Caki2 (cell line): ENCODE data around the gene CRY2. TPM values are rescaled to one million over a fixed set of nuclear protein-coding genes. Genes with fewer than 3 reads are reported as not detected.
"Not testable (repeated sequence)": the region's sequence is repeated elsewhere in the genome, so short reads cannot be mapped to it uniquely, and the experiment has no call there.

Experiments
- DNase-seq: peaks from one replicate; pipeline ENCODE4 v3.0.0-alpha.2; 2015; ENCODE audit warnings: low read depth
- in situ Hi-C: cut with HindIII; loops from 2 replicates; pipeline ENCODE4 v1.10.0; 2016; ENCODE audit warnings: low sequenced_read_pairs, low pct_unique_long_range_greater_than_20kb, mixed read lengths
- total RNA-seq: library from RNA; depleted of rRNA; stranded (reverse); fragments of >200 nt; shearing (Covaris generic); gene quantifications from 2 replicates; pipeline ENCODE4 v1.2.3, GENCODE V29; 2014; ENCODE audit warnings: low replicate concordance

Gene CRY2
- total RNA-seq, 1 experiment from 2014 or later, result 6.9 TPM

- in situ Hi-C loops, result no loop called here
Observed at GRCh38 chr11:45904309-45904915, 57.1 kb downstream of the CRY2 start.

DNA sequence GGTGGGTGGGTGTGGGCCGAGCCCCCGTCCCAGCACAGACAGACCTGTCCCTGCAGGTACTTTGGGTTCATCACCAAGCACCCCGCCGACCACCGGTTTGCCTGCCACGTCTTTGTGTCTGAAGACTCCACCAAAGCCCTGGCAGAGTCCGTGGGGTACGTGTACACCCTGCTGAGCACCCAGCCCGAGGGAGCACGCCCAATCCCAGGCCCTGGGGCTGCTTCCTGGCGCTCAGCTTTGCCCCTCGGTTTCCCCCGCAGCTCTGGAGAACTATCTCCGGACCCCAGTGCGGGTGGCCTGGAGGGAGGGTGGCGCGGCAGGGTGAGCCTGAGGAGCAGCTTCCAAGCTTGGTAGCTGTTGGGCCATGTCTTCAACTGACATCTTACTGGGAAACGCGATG lies 57.8 kb downstream of the CRY2 start:
- in situ Hi-C loops, result no loop called here
- no peak for DNase-seq

More at GRCh38 chr11:45904309-45904915, 57.1 kb downstream of the CRY2 start:
- no peak for DNase-seq

DNA sequence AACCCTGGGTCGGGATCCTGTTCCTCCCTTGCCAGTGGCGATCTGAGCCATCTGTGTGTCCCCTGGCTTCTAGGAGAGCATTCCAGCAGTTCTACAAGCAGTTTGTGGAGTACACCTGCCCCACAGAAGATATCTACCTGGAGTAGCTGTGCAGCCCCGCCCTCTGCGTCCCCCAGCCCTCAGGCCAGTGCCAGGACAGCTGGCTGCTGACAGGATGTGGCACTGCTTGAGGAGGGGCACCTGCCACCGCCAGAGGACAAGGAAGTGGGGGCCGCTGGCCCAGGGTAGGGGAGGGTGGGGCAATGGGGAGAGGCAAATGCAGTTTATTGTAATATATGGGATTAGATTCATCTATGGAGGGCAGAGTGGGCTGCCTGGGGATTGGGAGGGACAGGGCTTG lies 58.3 kb downstream of the CRY2 start:
- in situ Hi-C loops, DNase-seq: not testable (repeated sequence)

- DNase-seq, result no peak
- in situ Hi-C loops, result no loop called here
Observed at GRCh38 chr11:45906096-45906682, 58.9 kb downstream of the CRY2 start.

- DNase-seq, result no peak
- in situ Hi-C loops, result no loop called here
Observed at GRCh38 chr11:45906965-45907611, 59.8 kb downstream of the CRY2 start, which contains the start of gene FREY1. Gene FREY1 (minus strand): TSS chr11:45907271. CDS start chr11:45907245, 26 bp downstream.

DNA sequence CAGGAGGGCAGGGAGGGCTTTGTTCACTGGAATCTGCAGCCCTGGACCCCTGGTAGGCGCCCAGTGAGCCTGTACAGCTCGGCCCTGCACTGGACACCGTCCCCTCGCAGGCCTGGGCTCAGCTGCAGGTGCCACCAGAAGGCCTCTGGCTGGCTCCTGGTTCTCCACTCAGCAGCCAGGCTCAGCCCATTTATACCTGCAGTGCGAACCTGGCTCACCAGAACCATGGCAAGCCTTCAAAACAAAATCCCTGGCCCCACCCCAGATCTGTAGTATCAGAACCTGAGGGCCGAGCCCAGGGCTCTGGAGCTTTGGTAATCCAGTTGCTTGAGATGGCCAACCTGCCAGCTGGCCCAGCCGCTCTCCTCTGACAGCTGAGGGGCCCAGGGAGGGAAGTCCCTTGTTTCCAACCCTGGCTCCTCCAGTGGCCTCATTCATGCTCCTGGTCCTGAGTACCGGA lies 60.7 kb downstream of the CRY2 start:
- in situ Hi-C loops, result no loop called here
- DNase-seq, result no peak

DNA sequence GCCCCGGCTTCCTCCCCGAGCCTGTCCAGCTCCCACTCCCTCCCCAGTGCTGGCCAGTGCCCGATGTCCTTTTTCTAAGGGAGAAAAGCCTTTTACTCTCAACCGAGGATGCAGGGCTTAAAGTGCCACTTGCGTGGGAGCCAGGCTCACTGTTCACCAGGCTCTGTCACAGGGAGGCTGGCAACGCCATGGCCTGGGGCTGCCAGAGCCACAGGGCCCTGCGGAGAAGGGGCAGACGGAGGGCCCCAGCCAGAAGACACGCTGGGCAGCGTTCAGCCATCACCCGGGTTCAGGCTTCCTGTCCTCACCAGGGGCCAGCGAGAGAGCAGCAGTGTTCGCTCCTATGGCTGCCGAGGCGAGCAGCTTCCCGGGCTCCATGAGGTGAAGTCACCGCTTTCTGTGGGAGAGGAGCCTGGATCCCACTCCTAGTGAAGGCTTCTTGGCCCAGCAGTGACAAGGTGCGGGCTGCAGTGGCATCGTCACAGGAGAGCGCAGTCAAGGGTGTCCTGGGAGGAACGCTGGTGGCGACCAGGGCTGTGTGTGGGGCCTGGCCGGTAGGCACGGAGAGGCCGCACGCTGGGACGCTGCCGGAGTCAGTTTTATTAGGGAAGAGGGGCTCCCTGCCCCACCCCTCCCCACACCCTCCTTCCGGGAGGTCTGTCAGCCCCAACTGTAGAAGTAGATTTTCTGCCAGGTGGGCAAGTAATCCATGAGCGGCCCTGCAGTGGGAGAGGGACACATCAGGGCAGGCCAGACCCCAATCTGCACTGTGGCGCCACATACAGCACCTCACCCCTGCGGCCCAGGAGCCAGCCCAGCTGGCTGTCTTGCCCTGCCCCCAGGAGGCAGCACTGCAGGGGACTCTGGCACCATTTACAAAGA lies 62.6 kb downstream of the CRY2 start:
- DNase-seq, result no peak

DNA sequence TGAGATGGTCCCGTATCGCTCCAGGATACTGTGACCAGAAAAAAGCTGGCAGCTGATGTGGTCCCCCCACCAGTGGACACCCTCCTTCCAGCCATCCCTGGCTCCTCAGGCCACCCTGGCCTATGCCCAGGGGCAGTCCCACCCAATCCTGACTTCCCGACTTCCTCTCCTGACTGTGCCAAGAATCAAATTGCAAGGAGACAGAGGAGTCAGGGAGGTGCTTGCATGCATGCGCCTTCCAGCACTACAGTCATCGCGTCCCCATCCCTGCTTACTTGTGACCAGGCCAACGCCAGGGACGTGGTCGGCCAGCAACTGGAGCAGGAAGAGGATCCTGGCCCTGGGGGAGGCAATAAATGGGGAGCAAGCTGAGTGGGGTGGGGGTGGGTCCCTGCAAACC lies 63.3 kb downstream of the CRY2 start:
- in situ Hi-C loops, result no loop called here
- no peak for DNase-seq

More for the DNA sequence above, 62.6 kb downstream of the CRY2 start:
- in situ Hi-C loops, result no loop called here

DNA sequence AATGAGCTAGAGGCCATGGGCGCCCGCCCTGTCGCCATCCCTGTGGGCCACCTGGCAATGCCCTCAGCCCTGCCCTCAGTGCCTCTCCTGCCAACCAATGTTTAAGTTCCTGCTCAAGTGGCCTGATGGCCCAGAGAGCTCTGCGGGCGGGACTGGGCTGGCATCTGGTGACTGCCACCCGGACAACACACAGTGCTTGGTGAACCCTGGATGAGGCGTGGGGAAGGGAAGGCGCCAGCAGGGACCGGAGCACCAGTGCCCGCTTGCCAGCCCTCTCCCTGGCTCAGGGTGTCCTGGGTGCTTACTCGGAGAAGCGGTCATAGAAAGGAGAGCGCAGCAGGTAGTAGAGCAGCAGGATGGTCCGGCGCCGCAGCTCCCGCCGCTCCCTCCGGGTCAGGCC lies 66.2 kb downstream of the CRY2 start:
- no peak for DNase-seq
- in situ Hi-C loops, result no loop called here

DNA sequence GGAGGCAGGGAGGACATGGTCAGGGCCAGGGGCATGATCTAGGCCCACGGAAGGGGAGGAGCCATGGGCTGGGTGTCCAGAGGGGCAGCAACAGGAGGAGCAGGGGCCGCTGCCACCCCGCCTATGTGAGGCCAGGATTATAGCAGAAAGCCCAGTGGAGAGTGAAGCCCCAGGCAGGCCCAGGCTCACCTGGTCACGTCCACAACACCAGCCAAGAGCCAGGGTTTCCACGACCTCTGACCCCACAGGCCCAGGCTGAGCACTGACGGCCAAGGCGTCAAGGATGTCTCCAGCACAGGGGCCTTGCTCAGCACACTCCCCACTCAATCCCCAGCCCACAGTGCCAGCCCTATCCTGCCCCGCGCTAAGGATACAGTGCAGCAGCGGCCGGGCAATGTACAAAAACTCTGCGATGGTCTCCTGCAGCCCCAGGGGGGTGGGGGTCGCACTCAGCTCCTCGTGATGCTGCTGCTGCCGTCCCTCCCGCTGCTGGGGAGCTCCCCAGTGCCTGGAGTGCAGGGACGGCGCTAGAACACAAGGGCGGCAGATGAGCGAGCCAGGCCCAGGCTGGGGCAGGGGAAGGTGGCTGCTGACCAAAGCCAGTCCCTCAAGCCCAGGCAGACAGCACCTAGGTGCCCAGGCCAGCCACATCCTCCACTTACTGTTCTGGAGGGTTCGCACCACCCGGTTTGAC lies 66.8 kb downstream of the CRY2 start:
- no peak for DNase-seq
- in situ Hi-C loops, result no loop called here

- in situ Hi-C loops, result no loop called here
Observed at GRCh38 chr11:45915446-45915845, 68.2 kb downstream of the CRY2 start.

DNA sequence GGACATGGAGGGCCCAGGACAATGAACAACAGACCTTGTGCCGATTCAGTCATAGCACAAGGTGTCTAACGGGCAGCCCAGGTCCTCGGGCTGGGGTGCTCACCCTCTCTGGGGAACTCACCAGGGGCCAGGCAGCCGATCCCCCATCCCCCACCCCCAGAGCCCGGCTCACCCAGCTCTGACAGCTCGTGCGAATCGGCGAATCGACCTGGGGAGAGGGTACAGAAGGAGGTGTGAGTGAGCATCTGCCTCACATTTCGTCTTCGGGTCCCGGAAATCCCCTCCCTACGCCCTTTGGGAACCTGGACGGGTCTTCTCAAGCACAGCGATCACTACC lies 70.0 kb downstream of the CRY2 start:
- in situ Hi-C loops, result no loop called here

More at GRCh38 chr11:45915446-45915845, 68.2 kb downstream of the CRY2 start:
- DNase-seq, result no peak

DNA sequence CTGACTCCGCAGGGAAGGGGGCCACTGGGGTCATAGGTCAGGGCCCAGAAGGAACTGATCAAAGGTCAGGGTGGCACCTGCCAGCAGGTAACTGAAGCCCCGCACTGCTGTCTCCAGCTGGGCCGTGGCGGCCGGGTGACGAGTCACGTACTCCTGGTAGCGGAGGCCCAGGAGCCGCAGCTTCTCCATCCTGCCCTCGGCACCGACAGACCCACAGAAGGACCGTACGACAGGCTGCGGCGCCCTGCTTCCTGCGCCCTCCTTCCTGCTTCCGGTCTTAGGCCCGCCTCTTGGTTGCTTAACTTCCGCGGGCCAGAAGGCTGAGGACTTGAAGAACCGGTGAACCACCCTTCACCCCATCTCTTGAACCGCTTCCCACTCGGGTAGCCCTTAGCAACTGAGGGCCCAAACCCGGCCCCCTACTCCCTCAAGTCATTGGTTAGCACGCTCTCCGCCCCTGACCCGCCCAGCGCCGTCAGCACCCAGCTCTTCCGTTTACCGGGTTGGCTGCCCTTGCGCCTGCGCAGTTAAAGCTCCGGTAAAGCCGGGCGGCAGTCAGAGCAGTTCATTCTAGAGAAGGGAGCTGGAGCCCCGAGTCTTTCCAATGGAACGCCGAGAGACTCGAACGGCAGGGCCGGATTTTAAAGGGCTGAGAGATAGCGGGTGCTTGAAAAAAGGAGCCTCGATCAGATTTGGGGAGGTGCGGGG lies 70.5 kb downstream of the CRY2 start, which contains the start of gene PEX16:
TSS of gene PEX16 (minus strand) at position 255 of the 708 bp plus-strand sequence. CDS start at position 189, 66 bp downstream.
- in situ Hi-C loops, result no loop called here
- peak; percentile 95 for DNase-seq

More for the DNA sequence above, 70.0 kb downstream of the CRY2 start:
- no peak for DNase-seq

DNA sequence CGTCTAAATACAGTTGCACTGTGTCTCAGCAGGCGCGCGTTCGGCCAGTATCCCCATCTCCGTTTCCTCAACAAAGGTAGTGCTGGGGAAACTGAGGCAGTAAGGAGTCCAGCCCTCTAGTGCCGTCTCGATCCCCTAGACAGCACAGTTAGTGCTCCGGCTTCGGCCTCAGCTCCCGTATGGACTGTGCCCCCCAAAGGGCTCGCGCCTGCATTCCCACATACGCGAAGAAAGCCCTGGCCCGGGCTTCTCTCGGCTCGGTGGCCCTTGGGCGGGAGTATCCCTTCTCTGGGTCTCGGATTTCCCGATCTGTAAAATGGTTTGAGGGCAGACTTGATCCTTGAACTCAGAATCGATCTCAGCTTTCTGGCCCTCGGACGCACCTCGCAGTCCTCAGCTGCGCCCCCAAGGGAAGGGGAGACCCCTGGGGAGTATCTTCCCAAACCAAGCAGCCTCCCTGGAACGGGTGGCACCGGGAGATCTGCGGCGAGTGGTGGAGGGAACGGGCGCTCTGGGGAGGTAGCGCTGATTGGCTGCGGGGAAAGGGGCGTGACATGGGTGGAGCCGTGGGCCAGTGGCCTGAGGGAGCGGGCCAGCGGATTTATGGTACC lies 71.2 kb downstream of the CRY2 start:
- peak; percentile 63 for DNase-seq
- in situ Hi-C loops, result no loop called here

DNA sequence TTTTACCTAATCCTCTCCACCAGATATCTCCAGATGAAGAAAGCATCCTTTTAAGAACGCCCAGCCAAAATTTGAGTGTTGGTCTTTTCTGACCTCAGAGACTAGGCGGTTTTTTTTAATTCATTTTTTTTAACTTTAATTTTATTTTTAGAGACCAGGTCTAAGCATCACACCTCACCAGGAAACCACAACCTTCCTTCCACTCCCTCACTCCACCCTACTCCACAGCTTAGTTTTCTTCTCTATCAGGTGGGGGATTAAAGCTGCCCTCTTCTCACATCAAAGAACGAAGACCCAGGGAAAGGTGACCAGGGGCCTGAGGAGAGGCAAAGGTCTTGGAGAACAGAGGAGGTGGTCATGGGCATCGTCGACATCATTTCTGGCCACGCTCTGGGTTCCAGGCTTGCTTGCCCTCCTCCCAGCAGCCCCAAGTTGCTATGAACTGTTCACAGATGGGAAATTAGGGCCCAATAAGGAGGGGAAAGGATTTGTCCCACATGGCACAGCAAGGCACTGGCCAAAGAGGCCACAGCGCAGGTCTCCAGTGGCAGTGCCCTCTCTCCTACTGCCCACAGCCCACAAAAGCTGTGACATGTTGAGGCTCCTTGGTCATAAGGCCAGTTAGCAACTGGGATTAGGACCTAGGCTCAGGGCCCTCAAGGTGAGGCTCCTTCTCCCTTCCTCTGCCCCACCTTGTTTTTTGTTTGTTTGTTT lies 71.8 kb downstream of the CRY2 start:
- DNase-seq, result no peak
- in situ Hi-C loops, result no loop called here

GRCh38 chr11:45919806-45920530 lies 72.7 kb downstream of the CRY2 start:
- no peak for DNase-seq

More at GRCh38 chr11:45919806-45920530, 72.7 kb downstream of the CRY2 start:
- in situ Hi-C loops, result no loop called here
